DMS53 treated with DMSO at 0.1 percent for 48 hours (cell line): ENCODE measurements around the gene ELAC2.

Source experiments
- DNase-seq: peaks from one replicate; lab custom pipeline; 2025; ENCODE audit not compliant: unreplicated experiment; lab: John Stamatoyannopoulos, UW

ELAC2 gene

DNA sequence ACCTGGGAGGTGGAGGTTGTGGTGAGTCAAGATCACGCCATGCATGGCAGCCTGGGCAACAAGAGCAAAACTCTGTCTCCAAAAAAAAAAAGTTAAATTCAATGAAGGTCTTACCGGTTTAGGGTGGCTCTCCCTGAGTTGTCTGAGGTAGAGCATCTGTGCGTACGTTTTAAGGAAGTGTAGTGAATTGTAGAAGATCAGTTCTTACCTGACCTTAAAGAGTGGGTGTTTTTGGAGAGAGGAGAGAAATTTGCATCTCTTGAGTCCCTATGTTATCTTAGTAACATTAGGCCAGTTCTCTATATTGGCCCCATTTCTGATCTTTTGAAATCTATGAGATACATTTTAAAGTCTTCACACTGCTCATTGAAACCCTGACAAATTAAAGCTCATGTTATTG lies 56.2 kb downstream of the ELAC2 start:
- no peak for DNase-seq

DNA sequence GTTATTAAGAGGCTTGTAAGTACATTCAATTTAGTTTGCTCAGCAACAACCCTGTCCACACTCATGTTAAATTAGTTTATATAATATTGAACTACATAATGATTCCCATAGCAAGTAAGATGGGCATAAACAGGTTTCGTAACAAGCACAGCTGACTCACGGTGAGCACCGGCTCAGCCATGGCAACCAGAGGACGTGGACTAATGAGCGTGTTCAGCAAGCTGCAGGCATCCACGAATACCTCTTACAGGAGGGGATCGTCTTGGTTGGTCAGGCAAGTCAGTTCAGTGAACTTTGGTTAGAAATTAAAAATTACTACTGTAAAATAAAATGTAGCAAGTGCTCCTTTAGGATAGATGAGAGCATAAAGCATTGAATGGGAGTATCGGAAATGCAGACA lies 58.4 kb downstream of the ELAC2 start:
- no peak for DNase-seq

DNA sequence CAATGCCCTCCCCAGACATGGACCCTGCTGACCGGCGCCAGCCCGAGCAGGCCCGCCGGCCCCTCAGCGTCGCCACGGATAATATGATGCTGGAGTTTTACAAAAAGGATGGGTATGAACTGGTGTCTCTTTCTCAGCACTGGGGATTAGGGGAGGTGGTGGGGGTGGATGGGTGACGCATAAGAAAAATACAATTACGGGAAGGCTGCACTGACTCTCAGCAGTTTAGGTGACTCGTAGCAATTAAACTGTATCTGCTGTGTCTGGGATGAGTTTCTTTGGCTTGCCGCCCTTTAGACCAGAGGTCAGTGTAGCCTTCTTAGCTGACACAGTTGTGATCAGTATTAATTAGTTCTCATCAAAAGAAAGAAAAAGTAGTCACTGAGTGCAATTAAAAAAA lies 59.0 kb downstream of the ELAC2 start:
- no peak for DNase-seq

DNA sequence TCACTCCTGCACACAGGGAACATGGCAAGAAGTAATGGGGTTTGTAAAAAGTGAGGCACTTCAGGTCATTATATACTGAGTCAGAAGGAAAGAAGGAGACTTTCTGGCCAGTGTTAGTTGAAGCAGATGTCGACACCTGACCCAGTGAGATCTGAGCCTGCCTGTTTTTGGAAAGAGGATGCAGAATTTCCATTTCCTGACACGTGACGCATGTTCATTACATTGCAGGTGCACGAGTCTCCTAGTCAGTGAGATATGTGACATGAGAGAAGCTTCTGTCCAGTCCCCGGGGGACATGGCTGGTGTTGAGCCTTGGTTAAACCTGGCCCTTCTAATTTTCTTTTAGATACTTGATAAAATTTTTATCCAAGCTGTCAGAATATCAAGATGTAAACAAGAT lies 62.3 kb downstream of the ELAC2 start:
- DNase-seq = no peak

DNA sequence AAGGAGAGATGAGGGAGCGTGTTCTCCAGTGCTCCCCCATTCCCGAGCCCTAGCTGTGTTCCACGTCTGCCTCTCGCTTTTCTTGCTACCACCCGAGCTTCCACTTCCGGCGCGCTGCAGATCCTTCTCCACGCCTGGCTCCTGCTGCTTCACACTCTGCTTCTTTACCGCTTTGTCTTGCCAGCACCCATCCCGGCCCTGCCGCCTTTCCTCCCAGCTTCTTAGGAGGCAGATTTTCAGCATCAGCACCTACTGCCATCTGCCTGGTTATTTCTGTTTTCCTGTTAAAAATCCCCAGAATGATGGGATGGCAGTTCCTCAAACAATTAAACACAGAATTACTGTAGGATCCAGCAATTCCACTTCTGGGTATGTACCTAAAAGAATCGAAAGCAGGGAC lies 64.7 kb downstream of the ELAC2 start:
- DNase-seq = no peak

DNA sequence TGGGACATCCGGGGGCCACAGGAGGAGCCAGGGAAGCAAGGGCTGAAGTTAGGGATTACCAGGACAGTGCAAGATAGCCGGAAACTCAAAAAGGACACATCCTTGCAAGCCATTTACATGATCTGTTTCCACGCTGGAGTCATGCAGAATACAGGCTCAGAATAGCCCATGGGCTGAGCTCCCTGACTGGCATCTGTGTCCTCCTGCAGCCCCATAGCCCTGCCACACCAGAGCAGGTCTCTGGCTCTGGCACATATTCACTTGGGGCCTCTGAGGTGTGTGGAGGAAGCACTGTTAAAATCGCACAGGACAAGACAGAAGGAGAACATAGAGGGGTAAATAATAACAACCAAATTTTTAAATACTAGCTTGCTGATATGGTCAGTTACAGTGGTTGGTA lies 65.8 kb downstream of the ELAC2 start:
- DNase-seq = no peak

DNA sequence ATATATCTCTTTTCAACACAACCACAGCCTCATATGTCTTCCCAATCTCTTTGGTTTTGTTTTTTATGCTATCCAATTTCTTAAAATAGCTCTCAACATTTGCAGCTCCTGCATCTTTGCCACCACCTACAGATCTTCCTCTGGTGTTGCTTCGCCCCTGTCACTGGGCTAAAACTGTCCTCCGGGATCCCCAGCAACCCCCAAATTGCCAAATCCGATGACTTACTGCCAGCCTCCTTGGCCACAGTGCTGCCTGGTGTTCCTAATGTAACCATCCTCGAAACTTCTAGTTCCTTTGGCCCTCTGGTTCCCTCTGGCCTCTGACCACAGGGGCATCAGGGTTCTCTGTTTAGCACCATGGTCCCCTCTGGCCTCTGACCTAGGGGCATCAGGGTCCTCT lies 70.8 kb downstream of the ELAC2 start:
- no peak for DNase-seq
